ENCODE results near the gene EXT2. TPM values are rescaled to one million over a fixed set of nuclear protein-coding genes. Genes with fewer than 3 reads are reported as not detected.

The EXT2 gene
- total and polyA plus RNA-seq, 2 experiments from 2014 or later, result 15.9 to 48.6 TPM

GRCh38 chr11:44264438-44264749, 168.9 kb downstream of the EXT2 start (continued):
- TF ChIP-seq, protein P1, sequence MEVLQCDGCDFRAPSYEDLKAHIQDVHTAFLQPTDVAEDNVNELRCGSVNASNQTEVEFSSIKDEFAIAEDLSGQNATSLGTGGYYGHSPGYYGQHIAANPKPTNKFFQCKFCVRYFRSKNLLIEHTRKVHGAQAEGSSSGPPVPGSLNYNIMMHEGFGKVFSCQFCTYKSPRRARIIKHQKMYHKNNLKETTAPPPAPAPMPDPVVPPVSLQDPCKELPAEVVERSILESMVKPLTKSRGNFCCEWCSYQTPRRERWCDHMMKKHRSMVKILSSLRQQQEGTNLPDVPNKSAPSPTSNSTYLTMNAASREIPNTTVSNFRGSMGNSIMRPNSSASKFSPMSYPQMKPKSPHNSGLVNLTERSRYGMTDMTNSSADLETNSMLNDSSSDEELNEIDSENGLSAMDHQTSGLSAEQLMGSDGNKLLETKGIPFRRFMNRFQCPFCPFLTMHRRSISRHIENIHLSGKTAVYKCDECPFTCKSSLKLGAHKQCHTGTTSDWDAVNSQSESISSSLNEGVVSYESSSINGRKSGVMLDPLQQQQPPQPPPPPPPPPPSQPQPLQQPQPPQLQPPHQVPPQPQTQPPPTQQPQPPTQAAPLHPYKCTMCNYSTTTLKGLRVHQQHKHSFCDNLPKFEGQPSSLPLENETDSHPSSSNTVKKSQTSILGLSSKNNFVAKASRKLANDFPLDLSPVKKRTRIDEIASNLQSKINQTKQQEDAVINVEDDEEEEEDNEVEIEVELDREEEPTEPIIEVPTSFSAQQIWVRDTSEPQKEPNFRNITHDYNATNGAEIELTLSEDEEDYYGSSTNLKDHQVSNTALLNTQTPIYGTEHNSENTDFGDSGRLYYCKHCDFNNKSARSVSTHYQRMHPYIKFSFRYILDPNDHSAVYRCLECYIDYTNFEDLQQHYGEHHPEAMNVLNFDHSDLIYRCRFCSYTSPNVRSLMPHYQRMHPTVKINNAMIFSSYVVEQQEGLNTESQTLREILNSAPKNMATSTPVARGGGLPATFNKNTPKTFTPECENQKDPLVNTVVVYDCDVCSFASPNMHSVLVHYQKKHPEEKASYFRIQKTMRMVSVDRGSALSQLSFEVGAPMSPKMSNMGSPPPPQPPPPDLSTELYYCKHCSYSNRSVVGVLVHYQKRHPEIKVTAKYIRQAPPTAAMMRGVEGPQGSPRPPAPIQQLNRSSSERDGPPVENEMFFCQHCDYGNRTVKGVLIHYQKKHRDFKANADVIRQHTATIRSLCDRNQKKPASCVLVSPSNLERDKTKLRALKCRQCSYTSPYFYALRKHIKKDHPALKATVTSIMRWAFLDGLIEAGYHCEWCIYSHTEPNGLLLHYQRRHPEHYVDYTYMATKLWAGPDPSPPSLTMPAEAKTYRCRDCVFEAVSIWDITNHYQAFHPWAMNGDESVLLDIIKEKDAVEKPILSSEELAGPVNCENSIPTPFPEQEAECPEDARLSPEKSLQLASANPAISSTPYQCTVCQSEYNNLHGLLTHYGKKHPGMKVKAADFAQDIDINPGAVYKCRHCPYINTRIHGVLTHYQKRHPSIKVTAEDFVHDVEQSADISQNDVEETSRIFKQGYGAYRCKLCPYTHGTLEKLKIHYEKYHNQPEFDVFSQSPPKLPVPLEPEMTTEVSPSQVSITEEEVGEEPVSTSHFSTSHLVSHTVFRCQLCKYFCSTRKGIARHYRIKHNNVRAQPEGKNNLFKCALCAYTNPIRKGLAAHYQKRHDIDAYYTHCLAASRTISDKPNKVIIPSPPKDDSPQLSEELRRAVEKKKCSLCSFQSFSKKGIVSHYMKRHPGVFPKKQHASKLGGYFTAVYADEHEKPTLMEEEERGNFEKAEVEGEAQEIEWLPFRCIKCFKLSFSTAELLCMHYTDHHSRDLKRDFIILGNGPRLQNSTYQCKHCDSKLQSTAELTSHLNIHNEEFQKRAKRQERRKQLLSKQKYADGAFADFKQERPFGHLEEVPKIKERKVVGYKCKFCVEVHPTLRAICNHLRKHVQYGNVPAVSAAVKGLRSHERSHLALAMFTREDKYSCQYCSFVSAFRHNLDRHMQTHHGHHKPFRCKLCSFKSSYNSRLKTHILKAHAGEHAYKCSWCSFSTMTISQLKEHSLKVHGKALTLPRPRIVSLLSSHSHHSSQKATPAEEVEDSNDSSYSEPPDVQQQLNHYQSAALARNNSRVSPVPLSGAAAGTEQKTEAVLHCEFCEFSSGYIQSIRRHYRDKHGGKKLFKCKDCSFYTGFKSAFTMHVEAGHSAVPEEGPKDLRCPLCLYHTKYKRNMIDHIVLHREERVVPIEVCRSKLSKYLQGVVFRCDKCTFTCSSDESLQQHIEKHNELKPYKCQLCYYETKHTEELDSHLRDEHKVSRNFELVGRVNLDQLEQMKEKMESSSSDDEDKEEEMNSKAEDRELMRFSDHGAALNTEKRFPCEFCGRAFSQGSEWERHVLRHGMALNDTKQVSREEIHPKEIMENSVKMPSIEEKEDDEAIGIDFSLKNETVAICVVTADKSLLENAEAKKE (CRISPR knock-in tag; IDR thresholded peaks at IDR 0.05), result no peak
- TF ChIP-seq EZH2 (IDR thresholded peaks at IDR 0.05; ENCODE audit: low read depth, unreplicated experiment) (no peak), EZH2phosphoT487 (IDR thresholded peaks at IDR 0.05; ENCODE audit: unreplicated experiment) (no peak), JUNB (IDR thresholded peaks at IDR 0.05; ENCODE audit: unreplicated experiment) (no peak), NANOG (IDR thresholded peaks at IDR 0.05; ENCODE audit: borderline replicate concordance) (no peak)
- TF ChIP-seq, protein P2, sequence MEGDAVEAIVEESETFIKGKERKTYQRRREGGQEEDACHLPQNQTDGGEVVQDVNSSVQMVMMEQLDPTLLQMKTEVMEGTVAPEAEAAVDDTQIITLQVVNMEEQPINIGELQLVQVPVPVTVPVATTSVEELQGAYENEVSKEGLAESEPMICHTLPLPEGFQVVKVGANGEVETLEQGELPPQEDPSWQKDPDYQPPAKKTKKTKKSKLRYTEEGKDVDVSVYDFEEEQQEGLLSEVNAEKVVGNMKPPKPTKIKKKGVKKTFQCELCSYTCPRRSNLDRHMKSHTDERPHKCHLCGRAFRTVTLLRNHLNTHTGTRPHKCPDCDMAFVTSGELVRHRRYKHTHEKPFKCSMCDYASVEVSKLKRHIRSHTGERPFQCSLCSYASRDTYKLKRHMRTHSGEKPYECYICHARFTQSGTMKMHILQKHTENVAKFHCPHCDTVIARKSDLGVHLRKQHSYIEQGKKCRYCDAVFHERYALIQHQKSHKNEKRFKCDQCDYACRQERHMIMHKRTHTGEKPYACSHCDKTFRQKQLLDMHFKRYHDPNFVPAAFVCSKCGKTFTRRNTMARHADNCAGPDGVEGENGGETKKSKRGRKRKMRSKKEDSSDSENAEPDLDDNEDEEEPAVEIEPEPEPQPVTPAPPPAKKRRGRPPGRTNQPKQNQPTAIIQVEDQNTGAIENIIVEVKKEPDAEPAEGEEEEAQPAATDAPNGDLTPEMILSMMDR (conservative IDR thresholded peaks at IDR 0.05; ENCODE audit: low read depth in 2 of 2), result no peak

GRCh38 chr11:44264761-44265160, 169.3 kb downstream of the EXT2 start:
- Mint-ChIP-seq H3K4me1 (peaks cover 3% of the 10 kb centered on the region; the same call in 2 of the 3 replicates), H3K4me3 (no peak overlapping the region), H3K36me3 (ENCODE audit: low read depth) (no peaks in the 10 kb centered on the region; the same call in 2 of the 3 replicates), H3K27ac (no peak overlapping the region), H3K27me3 (ENCODE audit: insufficient read depth, low read depth, poor library complexity) (peaks cover 8% of the 10 kb centered on the region), H3K9me3 (no peaks in the 10 kb centered on the region)
- no peak overlapping the region for H3K4me2 ChIP-seq
- H3F3A ChIP-seq (replicated peaks; ENCODE audit: low read depth), result no peaks in the 10 kb centered on the region
- no peak overlapping the region for H3K4me3 ChIP-seq
- DNase-seq (ENCODE audit: low spot score) (no peak), ATAC-seq (no peak)
- H3K4me1 ChIP-seq (ENCODE audit: insufficient read depth), result no peaks in the 10 kb centered on the region
- H3K27ac ChIP-seq (ENCODE audit: low read depth), result no peak overlapping the region
- no peaks in the 10 kb centered on the region for H3K36me3 ChIP-seq (ENCODE audit: insufficient read depth)
- H2AFZ ChIP-seq, result no peak overlapping the region
- H3K9me2 ChIP-seq (ENCODE audit: insufficient read depth), result no peaks in the 10 kb centered on the region
- no peaks in the 10 kb centered on the region for H3K27me3 ChIP-seq (ENCODE audit: insufficient read depth)
- H4K20me1 ChIP-seq (replicated peaks; ENCODE audit: insufficient read depth), result no peaks in the 10 kb centered on the region
- no peaks in the 10 kb centered on the region for H3K79me2 ChIP-seq (replicated peaks; ENCODE audit: insufficient read depth)
- TF ChIP-seq ZNF114 (CRISPR knock-in tag; IDR thresholded peaks at IDR 0.05), result no peak
- TF ChIP-seq STAT1 (IDR thresholded peaks at IDR 0.05; ENCODE audit: unreplicated experiment), result no peak
- TF ChIP-seq, protein P2 (conservative IDR thresholded peaks at IDR 0.05; ENCODE audit: low read depth in 2 of 2), result no peak
- no peak for TF ChIP-seq POLR2AphosphoS5 (IDR thresholded peaks at IDR 0.05; ENCODE audit: low read depth)
- no peak for TF ChIP-seq EZH2phosphoT487 (IDR thresholded peaks at IDR 0.05; ENCODE audit: unreplicated experiment)
- TF ChIP-seq, protein P3, sequence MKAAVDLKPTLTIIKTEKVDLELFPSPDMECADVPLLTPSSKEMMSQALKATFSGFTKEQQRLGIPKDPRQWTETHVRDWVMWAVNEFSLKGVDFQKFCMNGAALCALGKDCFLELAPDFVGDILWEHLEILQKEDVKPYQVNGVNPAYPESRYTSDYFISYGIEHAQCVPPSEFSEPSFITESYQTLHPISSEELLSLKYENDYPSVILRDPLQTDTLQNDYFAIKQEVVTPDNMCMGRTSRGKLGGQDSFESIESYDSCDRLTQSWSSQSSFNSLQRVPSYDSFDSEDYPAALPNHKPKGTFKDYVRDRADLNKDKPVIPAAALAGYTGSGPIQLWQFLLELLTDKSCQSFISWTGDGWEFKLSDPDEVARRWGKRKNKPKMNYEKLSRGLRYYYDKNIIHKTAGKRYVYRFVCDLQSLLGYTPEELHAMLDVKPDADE (IDR thresholded peaks at IDR 0.05), result no peak
- TF ChIP-seq, protein P4, sequence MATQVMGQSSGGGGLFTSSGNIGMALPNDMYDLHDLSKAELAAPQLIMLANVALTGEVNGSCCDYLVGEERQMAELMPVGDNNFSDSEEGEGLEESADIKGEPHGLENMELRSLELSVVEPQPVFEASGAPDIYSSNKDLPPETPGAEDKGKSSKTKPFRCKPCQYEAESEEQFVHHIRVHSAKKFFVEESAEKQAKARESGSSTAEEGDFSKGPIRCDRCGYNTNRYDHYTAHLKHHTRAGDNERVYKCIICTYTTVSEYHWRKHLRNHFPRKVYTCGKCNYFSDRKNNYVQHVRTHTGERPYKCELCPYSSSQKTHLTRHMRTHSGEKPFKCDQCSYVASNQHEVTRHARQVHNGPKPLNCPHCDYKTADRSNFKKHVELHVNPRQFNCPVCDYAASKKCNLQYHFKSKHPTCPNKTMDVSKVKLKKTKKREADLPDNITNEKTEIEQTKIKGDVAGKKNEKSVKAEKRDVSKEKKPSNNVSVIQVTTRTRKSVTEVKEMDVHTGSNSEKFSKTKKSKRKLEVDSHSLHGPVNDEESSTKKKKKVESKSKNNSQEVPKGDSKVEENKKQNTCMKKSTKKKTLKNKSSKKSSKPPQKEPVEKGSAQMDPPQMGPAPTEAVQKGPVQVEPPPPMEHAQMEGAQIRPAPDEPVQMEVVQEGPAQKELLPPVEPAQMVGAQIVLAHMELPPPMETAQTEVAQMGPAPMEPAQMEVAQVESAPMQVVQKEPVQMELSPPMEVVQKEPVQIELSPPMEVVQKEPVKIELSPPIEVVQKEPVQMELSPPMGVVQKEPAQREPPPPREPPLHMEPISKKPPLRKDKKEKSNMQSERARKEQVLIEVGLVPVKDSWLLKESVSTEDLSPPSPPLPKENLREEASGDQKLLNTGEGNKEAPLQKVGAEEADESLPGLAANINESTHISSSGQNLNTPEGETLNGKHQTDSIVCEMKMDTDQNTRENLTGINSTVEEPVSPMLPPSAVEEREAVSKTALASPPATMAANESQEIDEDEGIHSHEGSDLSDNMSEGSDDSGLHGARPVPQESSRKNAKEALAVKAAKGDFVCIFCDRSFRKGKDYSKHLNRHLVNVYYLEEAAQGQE (IDR thresholded peaks at IDR 0.05; ENCODE audit: unreplicated experiment), result no peak
